OCI-LY7 (cell line): Measurements from ENCODE around the gene MRPS25. TPM values are rescaled to one million over a fixed set of nuclear protein-coding genes. Genes with fewer than 3 reads are reported as not detected.
A peak's percentile ranks its signal among the peaks of the same experiment; 100 is the strongest.

Source experiments
- BruUV-seq: library from RNA; stranded (reverse); fragments of 400-500 nt; replicated peaks from 2 replicates; lab custom pipeline; 2021; lab: Mats Ljungman, UMichigan
- CTCF ChIA-PET: fragments of 300-600 bp; sonication (Branson Sonifier 250); formaldehyde crosslinking; loops from one replicate; lab custom pipeline; 2022; ENCODE audit warnings: antibody characterized with exemption; ENCODE audit not compliant: unreplicated experiment; lab: Charles Lee
- POLR2A ChIA-PET: fragments of 300-600 bp; sonication (Branson Sonifier 250); formaldehyde crosslinking; loops from one replicate; lab custom pipeline; 2022; ENCODE audit warnings: antibody characterized with exemption; lab: Charles Lee
- DNase-seq: peaks from one replicate; pipeline ENCODE4 v3.0.0-alpha.2; 2015; ENCODE audit warnings: low spot score
- H2AFZ ChIP-seq: fragments of 200-600 bp; sonication (generic), shearing (Covaris generic); 2 replicates; pipeline ENCODE4 v1.6.1; 2014; ENCODE audit warnings: mild to moderate bottlenecking, antibody characterized with exemption, low read length, moderate library complexity
- H3K27ac ChIP-seq: fragments of 200-600 bp; sonication (generic); 2 replicates; pipeline ENCODE4 v1.5.1; 2014; ENCODE audit warnings: mixed run types, low read depth, mild to moderate bottlenecking, moderate library complexity, low read length, inconsistent platforms; ENCODE audit not compliant: poor library complexity, severe bottlenecking
- H3K36me3 ChIP-seq: fragments of 200-600 bp; sonication (generic); 2 replicates; pipeline ENCODE4 v1.6.1; 2014; ENCODE audit warnings: mild to moderate bottlenecking, antibody characterized with exemption, low read length, moderate library complexity, mixed read lengths; ENCODE audit not compliant: insufficient read depth
- H3K4me1 ChIP-seq: fragments of 200-600 bp; sonication (generic); 2 replicates; pipeline ENCODE4 v1.5.1; 2014; ENCODE audit warnings: mild to moderate bottlenecking, low read length; ENCODE audit not compliant: insufficient read depth, poor library complexity, severe bottlenecking
- H3K4me2 ChIP-seq: fragments of 200-600 bp; sonication (generic); 2 replicates; pipeline ENCODE4 v1.6.1; 2014; ENCODE audit warnings: mild to moderate bottlenecking, low read length
- H3K4me3 ChIP-seq: fragments of 200-600 bp; sonication (generic); 2 replicates; pipeline ENCODE4 v1.5.1; 2014; ENCODE audit warnings: mild to moderate bottlenecking, low read depth, low read length; ENCODE audit not compliant: poor library complexity, severe bottlenecking
- H3K79me2 ChIP-seq: fragments of 200-600 bp; sonication (generic); 2 replicates; pipeline ENCODE4 v1.6.1; 2016; ENCODE audit warnings: low read depth, mild to moderate bottlenecking, low read length, moderate library complexity, mixed read lengths; ENCODE audit not compliant: insufficient read depth
- H3K9me2 ChIP-seq: fragments of 200-600 bp; sonication (generic); 2 replicates; pipeline ENCODE4 v1.6.1; 2016; ENCODE audit warnings: mild to moderate bottlenecking, low read length, mixed read lengths; ENCODE audit not compliant: insufficient read depth
- H3K9me3 ChIP-seq: fragments of 200-600 bp; sonication (generic); 2 replicates; pipeline ENCODE4 v1.6.1; 2014; ENCODE audit warnings: mild to moderate bottlenecking, mixed run types, low read length, mixed read lengths
- H4K20me1 ChIP-seq: fragments of 200-600 bp; sonication (generic); 2 replicates; pipeline ENCODE4 v1.6.1; 2014; ENCODE audit warnings: mild to moderate bottlenecking, antibody characterized with exemption, low read length, moderate library complexity, mixed read lengths; ENCODE audit not compliant: insufficient read depth
- CTCF ChIP-seq: fragments of 200-600 bp; sonication (generic); conservative IDR thresholded peaks from 2 replicates; pipeline ENCODE4 v1.5.1; 2014; ENCODE audit warnings: mild to moderate bottlenecking, antibody characterized with exemption, low read length, moderate library complexity, mixed read lengths
- EZH2phosphoT487 ChIP-seq: fragments of 200-600 bp; sonication (generic); IDR thresholded peaks from 2 replicates; pipeline ENCODE4 v1.6.1; 2018; ENCODE audit warnings: low read depth, borderline replicate concordance, mild to moderate bottlenecking, mixed run types, antibody characterized with exemption, low read length, moderate library complexity, mixed read lengths
- intact Hi-C: fragments of 100-400 bp; cut with micrococcal nuclease; formaldehyde crosslinking; loops from one replicate; pipeline ENCODE4 v1.10.0; 2022; ENCODE audit not compliant: unreplicated experiment
- total RNA-seq, 2 experiments: library from RNA; depleted of rRNA in 1 of 2; stranded (reverse); fragments of >200 nt in 1 of 2; shearing (Covaris generic) in 1 of 2; gene quantifications; 2 replicates each; pipeline ENCODE4 v1.2.3, GENCODE V29; 2014 to 2022

Gene MRPS25
- total RNA-seq, 2 experiments from 2014 or later: 53.6 to 129 TPM

- no peak for DNase-seq
- no peaks in the 10 kb centered on the region for H3K9me3 ChIP-seq
- ChIA-PET CTCF (interaction anchor here (1.0 kb wide), 1 partner anchor 14 kb away, joined by 4 read pairs; no protein-coding TSS in a partner anchor), POLR2A (interaction anchor here (0.5 to 1.8 kb wide), 5 partner anchors 13 to 365 kb away, joined by 3 to 7 read pairs (median 3); no protein-coding TSS in a partner anchor)
- H4K20me1 ChIP-seq: peaks cover 25% of the 10 kb centered on the region; the same call in 1 of the 2 replicates
- no peaks in the 10 kb centered on the region for H3K9me2 ChIP-seq
- peak overlapping the region; percentile 93 for H3K27ac ChIP-seq
- H3K4me1 ChIP-seq: peaks cover 70% of the 10 kb centered on the region
- peak overlapping the region; percentile 45 for H3K4me3 ChIP-seq
- peaks cover 92% of the 10 kb centered on the region for H3K36me3 ChIP-seq
- no peak overlapping the region for H2AFZ ChIP-seq
- TF ChIP-seq EZH2phosphoT487: no peak
- TF ChIP-seq CTCF: no peak
- intact Hi-C loops: no loop called here
- BruUV-seq: no TSS peak
- H3K4me2 ChIP-seq: peak overlapping the region; percentile 70
- peaks cover 65% of the 10 kb centered on the region for H3K79me2 ChIP-seq
Observed at GRCh38 chr3:15049584-15049983, 15.5 kb downstream of the MRPS25 start.

- ChIA-PET POLR2A (no interaction called here), CTCF (no interaction called here)
- Histone ChIP-seq H3K4me1 (peaks cover 39% of the 10 kb centered on the region), H3K9me3 (no peaks in the 10 kb centered on the region), H3K79me2 (peaks cover 28% of the 10 kb centered on the region; the same call in 1 of the 2 replicates), H2AFZ (no peak overlapping the region), H3K36me3 (peaks cover 96% of the 10 kb centered on the region), H3K27ac (no peak overlapping the region), H4K20me1 (peaks cover 14% of the 10 kb centered on the region; the same call in 1 of the 2 replicates), H3K9me2 (no peaks in the 10 kb centered on the region), H3K4me3 (no peak overlapping the region), H3K4me2 (no peak overlapping the region)
- intact Hi-C loops: no loop called here
- BruUV-seq: no TSS peak
- TF ChIP-seq EZH2phosphoT487 (no peak), CTCF (no peak)
- DNase-seq: no peak
Observed at GRCh38 chr3:15045667-15046066, 19.4 kb downstream of the MRPS25 start.

GRCh38 chr3:15044326-15044725 is 20.8 kb downstream of the MRPS25 start:
- TF ChIP-seq EZH2phosphoT487 (no peak), CTCF (no peak)

More at GRCh38 chr3:15044326-15044725, 20.8 kb downstream of the MRPS25 start:
- no peaks in the 10 kb centered on the region for H3K9me2 ChIP-seq
- intact Hi-C loops: loop anchor here (5.0 kb wide), 1 partner anchor 117 kb away; no protein-coding TSS in a partner anchor
- peak; percentile 21 for DNase-seq
- H3K9me3 ChIP-seq: no peaks in the 10 kb centered on the region
- POLR2A ChIA-PET: interaction anchor here (1.1 to 1.7 kb wide), 2 partner anchors 14 to 20 kb away, joined by 4 to 5 read pairs; no protein-coding TSS in a partner anchor
- H3K36me3 ChIP-seq: peaks cover 98% of the 10 kb centered on the region
- H3K79me2 ChIP-seq: peaks cover 19% of the 10 kb centered on the region; the same call in 1 of the 2 replicates
- H3K4me1 ChIP-seq: peaks cover 26% of the 10 kb centered on the region
- H3K27ac ChIP-seq: peak overlapping the region; percentile 49
- peaks cover 6% of the 10 kb centered on the region; the same call in 1 of the 2 replicates for H4K20me1 ChIP-seq
- H2AFZ ChIP-seq: no peak overlapping the region
- BruUV-seq: no TSS peak
- CTCF ChIA-PET: no interaction called here
- H3K4me3 ChIP-seq: no peak overlapping the region
- H3K4me2 ChIP-seq: peak overlapping the region; percentile 32; the same call in 1 of the 2 replicates
